ENCODE measurements around the gene PRPSAP2. TPM values are rescaled to one million over a fixed set of nuclear protein-coding genes. Genes with fewer than 3 reads are reported as not detected.

PRPSAP2 gene
- total and polyA plus RNA-seq, 3 donors from 2014 or later = 42.8 to 56.1 (median 55.4) TPM

- WGBS, 2 donors = 91 to 92% methylated on average over 14 to 23 of the region's 23 CpGs
- no peaks in the 10 kb centered on the region for H3K27me3 ChIP-seq
- DNase-seq = no peak
- TF ChIP-seq, protein P1, sequence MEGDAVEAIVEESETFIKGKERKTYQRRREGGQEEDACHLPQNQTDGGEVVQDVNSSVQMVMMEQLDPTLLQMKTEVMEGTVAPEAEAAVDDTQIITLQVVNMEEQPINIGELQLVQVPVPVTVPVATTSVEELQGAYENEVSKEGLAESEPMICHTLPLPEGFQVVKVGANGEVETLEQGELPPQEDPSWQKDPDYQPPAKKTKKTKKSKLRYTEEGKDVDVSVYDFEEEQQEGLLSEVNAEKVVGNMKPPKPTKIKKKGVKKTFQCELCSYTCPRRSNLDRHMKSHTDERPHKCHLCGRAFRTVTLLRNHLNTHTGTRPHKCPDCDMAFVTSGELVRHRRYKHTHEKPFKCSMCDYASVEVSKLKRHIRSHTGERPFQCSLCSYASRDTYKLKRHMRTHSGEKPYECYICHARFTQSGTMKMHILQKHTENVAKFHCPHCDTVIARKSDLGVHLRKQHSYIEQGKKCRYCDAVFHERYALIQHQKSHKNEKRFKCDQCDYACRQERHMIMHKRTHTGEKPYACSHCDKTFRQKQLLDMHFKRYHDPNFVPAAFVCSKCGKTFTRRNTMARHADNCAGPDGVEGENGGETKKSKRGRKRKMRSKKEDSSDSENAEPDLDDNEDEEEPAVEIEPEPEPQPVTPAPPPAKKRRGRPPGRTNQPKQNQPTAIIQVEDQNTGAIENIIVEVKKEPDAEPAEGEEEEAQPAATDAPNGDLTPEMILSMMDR (IDR thresholded peaks at IDR 0.05) = no peak
- no peak for TF ChIP-seq POLR2A (IDR thresholded peaks at IDR 0.05)
- H3K4me1 ChIP-seq = no peaks in the 10 kb centered on the region
- no peak overlapping the region for H3K4me3 ChIP-seq
- no peaks in the 10 kb centered on the region for H3K9me3 ChIP-seq
- H3K36me3 ChIP-seq (ENCODE audit: low read depth, missing control alignments) = no peaks in the 10 kb centered on the region
- no peak overlapping the region for H3K27ac ChIP-seq
- intact Hi-C loops (cut with DNase I; ENCODE audit: low total_unique reads) = no loop called here
These were observed 105.4 kb downstream of the PRPSAP2 start for GRCh38 chr17:18963126-18964017.

- Histone ChIP-seq H3K27ac (no peak overlapping the region), H3K4me1 (no peaks in the 10 kb centered on the region), H3K27me3 (no peaks in the 10 kb centered on the region), H3K36me3 (ENCODE audit: low read depth, missing control alignments) (no peaks in the 10 kb centered on the region), H3K4me3 (no peak overlapping the region), H3K9me3 (no peaks in the 10 kb centered on the region)
- intact Hi-C loops (cut with DNase I; ENCODE audit: low total_unique reads) = no loop called here
- WGBS, 2 donors = 91% methylated on average over 9 of the region's 9 CpGs
- no peak for DNase-seq
- TF ChIP-seq POLR2A (IDR thresholded peaks at IDR 0.05) = no peak
- TF ChIP-seq, protein P1 (IDR thresholded peaks at IDR 0.05) = no peak
These were observed 106.1 kb downstream of the PRPSAP2 start for GRCh38 chr17:18964018-18964351.

DNA sequence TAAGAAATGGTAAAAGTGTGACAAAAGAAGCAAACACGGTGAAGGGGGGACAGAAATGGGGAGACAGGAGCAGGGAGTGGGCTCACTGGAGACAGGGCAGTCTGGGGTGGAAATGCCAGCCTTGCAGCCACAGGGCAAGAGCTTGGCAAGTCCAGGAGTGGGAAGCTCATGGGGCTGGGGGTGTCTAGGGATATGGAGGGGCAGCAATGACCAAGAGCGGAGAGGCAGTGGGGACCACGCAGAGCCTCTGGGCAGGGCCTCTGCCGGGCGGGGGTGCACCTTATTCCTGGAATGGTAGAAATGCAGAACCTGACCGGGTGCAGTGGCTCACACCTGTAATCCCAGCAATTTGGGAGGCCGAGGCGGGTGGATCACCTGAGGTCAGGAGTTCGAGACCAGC is 106.6 kb downstream of the PRPSAP2 start:
- intact Hi-C loops (cut with DNase I; ENCODE audit: low total_unique reads) = no loop called here
- Histone ChIP-seq H3K4me3 (no peak overlapping the region), H3K27ac (no peak overlapping the region), H3K9me3 (no peaks in the 10 kb centered on the region), H3K27me3 (no peaks in the 10 kb centered on the region), H3K36me3 (ENCODE audit: low read depth, missing control alignments) (no peaks in the 10 kb centered on the region), H3K4me1 (no peaks in the 10 kb centered on the region)
- WGBS, 2 donors = 93 to 96% methylated on average over 9 of the region's 9 CpGs
- no peak for TF ChIP-seq POLR2A (IDR thresholded peaks at IDR 0.05)
- TF ChIP-seq, protein P1 (IDR thresholded peaks at IDR 0.05) = no peak
- no peak for DNase-seq

DNA sequence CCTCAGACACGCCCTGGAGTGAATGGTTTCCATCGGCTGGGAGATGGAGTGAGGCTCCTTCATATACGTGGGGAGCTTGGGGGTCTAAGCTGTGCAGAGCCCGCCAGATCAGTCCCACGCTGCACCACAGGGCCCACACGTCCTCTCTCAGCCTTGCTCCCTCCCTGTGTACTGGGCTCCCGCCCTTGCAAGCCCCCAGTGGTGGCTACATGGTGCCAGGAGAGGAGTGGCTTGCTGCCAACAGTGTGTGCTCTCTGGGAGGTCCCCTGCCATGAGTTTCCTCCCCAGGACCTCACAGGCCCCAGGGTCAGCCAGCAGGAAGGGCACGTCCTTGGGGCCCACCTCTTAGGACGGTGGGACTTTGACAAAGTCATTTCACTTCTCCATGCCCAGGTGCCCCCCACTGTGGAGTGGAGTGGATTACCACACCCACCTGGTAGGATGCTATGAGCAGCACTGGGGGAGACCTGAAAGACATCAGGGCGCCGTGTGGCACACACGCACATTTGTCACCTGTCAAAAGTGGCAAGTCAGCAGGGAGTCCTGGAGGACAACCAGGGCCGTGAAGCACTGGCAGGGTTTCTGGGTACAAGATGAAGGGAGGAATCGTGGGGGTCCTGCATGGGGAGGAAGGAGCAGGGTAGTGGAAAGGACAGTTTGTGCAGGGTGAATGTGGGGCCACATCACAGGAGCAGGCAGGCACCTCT is 107.8 kb downstream of the PRPSAP2 start:
- H3K9me3 ChIP-seq = no peaks in the 10 kb centered on the region
- no peak overlapping the region for H3K27ac ChIP-seq
- intact Hi-C loops (cut with DNase I; ENCODE audit: low total_unique reads) = no loop called here
- no peak for DNase-seq
- no peaks in the 10 kb centered on the region for H3K4me1 ChIP-seq
- WGBS, 2 donors = 80 to 84% methylated on average over 6 to 12 of the region's 14 CpGs
- TF ChIP-seq, protein P1 (IDR thresholded peaks at IDR 0.05) = no peak
- TF ChIP-seq POLR2A (IDR thresholded peaks at IDR 0.05) = no peak
- no peak overlapping the region for H3K4me3 ChIP-seq
- no peaks in the 10 kb centered on the region for H3K27me3 ChIP-seq
- H3K36me3 ChIP-seq (ENCODE audit: low read depth, missing control alignments) = no peaks in the 10 kb centered on the region

Measured in testis (tissue), 3 donors.